Measurements from ENCODE around the gene AS3MT.

GRCh38 chr10:102951316-102951715 is 82.0 kb downstream of the AS3MT start:
- TF ChIP-seq CTCF (IDR thresholded peaks at IDR 0.05; ENCODE audit: low read length), result no peak
- TF ChIP-seq EZH2 (IDR thresholded peaks at IDR 0.05; ENCODE audit: borderline replicate concordance, low read length), result no peak

Data from OCI-LY1 (cell line).